Activated naive CD4-positive, alpha-beta T cell treated with anti-CD3 and anti-CD28 coated beads, Interleukin-2, amount 10 ng/mL, durations not matched to agents 7 days and 5 days (primary cell): Measurements from ENCODE around the gene CCDC198.

Source experiments
- CTCF ChIA-PET: fragments of 350-600 bp; sonication (Branson Sonifier 250); formaldehyde crosslinking; loops from one replicate; lab custom pipeline; 2021; ENCODE audit warnings: antibody characterized with exemption; lab: Charles Lee
- DNase-seq: peaks from one replicate; pipeline ENCODE4 v3.0.0-alpha.2; 2020
- H3K27ac Mint-ChIP-seq: one replicate; pipeline ENCODE4 v1.8.0; 2021; ENCODE audit warnings: mild to moderate bottlenecking, moderate library complexity, mixed read lengths
- H3K27me3 Mint-ChIP-seq: one replicate; pipeline ENCODE4 v1.8.0; 2021; ENCODE audit warnings: mild to moderate bottlenecking, mixed read lengths
- H3K36me3 Mint-ChIP-seq: one replicate; pipeline ENCODE4 v1.8.0; 2021; ENCODE audit warnings: mixed read lengths
- H3K4me1 Mint-ChIP-seq: one replicate; pipeline ENCODE4 v1.8.0; 2021; ENCODE audit warnings: mixed read lengths
- H3K4me3 Mint-ChIP-seq: one replicate; pipeline ENCODE4 v1.8.0; 2021; ENCODE audit warnings: mild to moderate bottlenecking, moderate library complexity, mixed read lengths
- H3K9me3 Mint-ChIP-seq: one replicate; pipeline ENCODE4 v1.8.0; 2021; ENCODE audit warnings: mixed read lengths

CCDC198 gene

DNA sequence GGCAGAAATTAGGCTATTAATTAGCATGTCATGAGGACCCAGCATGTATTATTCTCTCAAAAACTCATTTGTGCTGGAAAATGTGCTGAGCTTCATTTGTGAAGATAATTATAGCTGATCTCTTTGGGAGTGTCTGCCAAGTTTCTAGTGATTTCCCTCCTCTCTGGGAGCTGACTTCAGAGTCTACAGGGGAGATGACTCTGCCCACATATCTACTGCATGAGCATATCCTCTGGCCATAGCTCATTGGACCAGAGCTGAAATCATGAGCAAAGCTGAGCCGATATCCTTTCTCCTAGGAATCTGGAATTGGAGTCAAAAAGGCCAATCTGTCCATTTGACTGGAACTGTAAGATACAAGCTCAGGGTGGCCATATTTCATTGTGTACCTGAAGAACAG, 5.9 kb downstream of the CCDC198 start:
- CTCF ChIA-PET: interaction anchor here (0.6 to 1.0 kb wide), 3 partner anchors 25 to 456 kb away, joined by 3 read pairs; no protein-coding TSS in a partner anchor
- H3K27ac Mint-ChIP-seq: no peak overlapping the region
- DNase-seq: no peak

DNA sequence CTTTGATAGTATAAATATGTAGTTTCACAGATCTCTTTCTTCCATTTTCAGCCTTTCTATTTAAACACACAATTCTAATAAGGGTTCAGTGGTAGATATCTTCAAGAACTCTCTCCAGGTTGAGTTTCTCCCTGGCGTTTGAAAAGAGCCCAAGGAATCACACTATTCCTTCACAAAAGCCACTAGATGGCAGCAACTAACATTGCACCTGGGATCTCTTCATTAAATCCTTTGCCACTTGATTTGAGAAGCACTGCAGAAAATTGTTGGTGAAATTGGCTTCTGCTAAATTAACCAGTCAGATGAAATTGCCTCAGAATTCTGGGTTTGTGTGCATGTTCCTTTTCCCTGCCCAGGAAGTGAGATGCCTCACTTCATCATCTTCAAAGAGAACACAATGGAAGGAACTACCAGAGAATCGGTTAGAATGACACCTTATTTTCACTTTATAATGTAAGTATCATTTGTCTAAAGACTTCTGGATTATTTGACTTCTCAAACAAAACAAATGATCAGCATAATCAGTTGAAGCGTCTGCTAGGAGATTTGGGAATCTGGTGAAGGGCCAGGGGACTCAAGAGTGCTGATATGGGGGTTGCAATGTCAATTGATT, 6.8 kb downstream of the CCDC198 start:
- no peak overlapping the region for H3K27ac Mint-ChIP-seq
- no peaks in the 10 kb centered on the region for H3K27me3 Mint-ChIP-seq
- CTCF ChIA-PET: interaction anchor here (0.6 to 1.0 kb wide), 2 partner anchors 26 to 385 kb away, joined by 3 read pairs; no protein-coding TSS in a partner anchor
- no peaks in the 10 kb centered on the region for H3K36me3 Mint-ChIP-seq
- no peaks in the 10 kb centered on the region for H3K9me3 Mint-ChIP-seq
- H3K4me1 Mint-ChIP-seq: no peaks in the 10 kb centered on the region
- H3K4me3 Mint-ChIP-seq: no peak overlapping the region
- DNase-seq: no peak

More for the DNA sequence above, 5.9 kb downstream of the CCDC198 start:
- H3K4me1 Mint-ChIP-seq: no peaks in the 10 kb centered on the region
- no peaks in the 10 kb centered on the region for H3K27me3 Mint-ChIP-seq
- H3K4me3 Mint-ChIP-seq: no peak overlapping the region
- H3K36me3 Mint-ChIP-seq: no peaks in the 10 kb centered on the region
- H3K9me3 Mint-ChIP-seq: no peaks in the 10 kb centered on the region

DNA sequence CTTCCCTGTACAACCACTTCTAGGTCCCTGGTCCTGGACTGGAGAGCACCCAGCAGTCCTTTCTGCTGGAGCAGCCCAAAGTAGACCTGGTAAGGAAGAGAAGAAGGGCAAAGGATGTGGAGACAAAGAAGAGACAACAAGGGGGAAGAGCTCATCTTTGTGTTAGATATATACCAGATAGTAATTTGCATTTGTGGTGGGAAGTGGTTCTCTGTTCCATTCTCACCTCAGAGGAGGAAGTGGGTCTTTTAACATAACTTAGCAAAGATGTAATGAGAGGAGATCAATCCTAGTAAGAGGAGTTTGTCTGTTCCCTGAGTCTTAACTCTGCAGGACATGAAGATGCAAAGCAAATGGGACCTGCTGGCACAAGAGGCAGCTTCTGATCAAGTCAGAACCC, 8.0 kb downstream of the CCDC198 start:
- Mint-ChIP-seq H3K4me1 (no peaks in the 10 kb centered on the region), H3K4me3 (no peak overlapping the region), H3K9me3 (no peaks in the 10 kb centered on the region), H3K27me3 (no peaks in the 10 kb centered on the region), H3K36me3 (no peaks in the 10 kb centered on the region), H3K27ac (no peak overlapping the region)
- no peak for DNase-seq
- CTCF ChIA-PET: no interaction called here

DNA sequence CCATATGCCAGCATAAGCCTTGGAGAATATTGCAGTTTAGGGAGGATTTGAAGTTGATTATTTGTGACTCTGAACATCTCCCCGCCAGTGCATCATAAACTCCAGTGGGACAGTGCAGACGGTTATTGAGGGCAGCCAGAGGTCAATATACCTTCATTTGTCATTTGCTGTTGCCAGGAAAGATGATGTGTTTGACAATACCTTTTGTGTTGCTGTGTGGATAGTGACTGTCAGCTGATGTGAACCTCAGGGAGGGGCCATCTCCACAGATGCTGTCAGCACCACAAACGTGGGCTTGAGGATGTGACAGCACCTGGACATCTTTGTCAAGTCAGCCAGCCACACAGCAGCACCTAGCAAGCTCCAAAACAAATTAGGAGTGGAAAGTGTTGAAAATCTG, 11.5 kb downstream of the CCDC198 start:
- H3K27me3 Mint-ChIP-seq: peaks cover 4% of the 10 kb centered on the region
- no peaks in the 10 kb centered on the region for H3K36me3 Mint-ChIP-seq
- H3K9me3 Mint-ChIP-seq: no peaks in the 10 kb centered on the region
- no peaks in the 10 kb centered on the region for H3K4me1 Mint-ChIP-seq
- CTCF ChIA-PET: no interaction called here
- no peak overlapping the region for H3K4me3 Mint-ChIP-seq
- DNase-seq: no peak
- no peak overlapping the region for H3K27ac Mint-ChIP-seq

DNA sequence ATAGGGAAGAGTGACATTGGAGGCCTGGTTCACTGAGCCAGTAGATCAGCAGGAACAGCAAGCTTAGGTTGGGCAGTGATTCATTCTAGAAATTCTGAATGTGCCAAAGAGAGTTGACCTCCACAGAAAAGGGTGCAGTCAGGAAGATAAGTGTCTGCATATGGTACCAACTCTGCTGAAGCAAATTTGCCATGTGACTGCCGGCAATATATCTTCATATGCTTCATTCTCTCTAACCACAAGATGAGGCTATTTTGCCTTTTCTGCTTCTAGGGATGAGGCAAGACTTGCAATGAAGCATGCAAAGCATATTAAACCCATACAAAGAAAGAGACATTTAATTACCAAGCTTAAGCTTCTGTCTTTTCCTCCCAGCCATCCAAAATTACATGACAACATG, 13.6 kb downstream of the CCDC198 start:
- Mint-ChIP-seq H3K4me3 (no peak overlapping the region), H3K27me3 (peaks cover 4% of the 10 kb centered on the region), H3K4me1 (no peaks in the 10 kb centered on the region), H3K36me3 (no peaks in the 10 kb centered on the region), H3K9me3 (no peaks in the 10 kb centered on the region), H3K27ac (no peak overlapping the region)
- CTCF ChIA-PET: no interaction called here
- no peak for DNase-seq

DNA sequence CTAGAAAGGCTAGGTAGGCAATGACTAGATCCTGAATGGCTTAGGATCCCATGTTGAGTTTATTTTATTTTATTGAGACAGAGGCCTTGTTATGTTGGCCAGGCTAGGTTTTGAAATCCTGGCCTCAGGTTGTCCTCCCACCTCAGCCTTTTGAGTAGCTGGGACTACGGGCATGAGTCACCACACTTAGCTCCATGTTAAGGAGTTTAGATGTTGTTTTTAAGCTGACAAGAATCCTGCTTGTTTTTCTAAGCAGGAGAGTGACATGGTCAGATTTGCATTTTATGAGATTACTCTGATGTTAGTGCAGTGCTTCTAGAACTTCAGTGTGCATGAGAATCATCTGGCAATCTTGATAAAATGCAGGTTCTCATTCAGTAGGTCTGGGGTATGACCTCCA, 14.5 kb downstream of the CCDC198 start:
- DNase-seq: no peak

DNA sequence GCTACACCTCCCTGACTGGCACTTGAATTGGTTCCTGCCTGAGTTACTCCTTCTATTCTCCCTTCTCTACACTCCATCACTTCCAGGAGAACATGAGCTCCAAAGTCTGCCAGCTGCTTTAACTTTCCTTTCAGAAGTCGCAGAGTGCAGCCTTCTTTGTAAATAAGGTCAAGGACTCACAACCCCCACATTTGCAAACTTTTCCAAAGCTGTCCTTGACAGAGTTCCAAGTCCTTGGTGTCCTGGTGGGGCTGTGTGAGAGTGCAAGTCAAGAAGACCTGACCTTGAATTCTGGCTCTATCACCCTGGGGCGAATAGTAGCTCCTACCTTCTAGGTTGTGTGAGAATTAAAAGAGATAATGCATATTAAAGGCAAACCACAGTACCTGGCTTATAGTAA, 15.6 kb downstream of the CCDC198 start:
- H3K4me3 Mint-ChIP-seq: no peak overlapping the region
- H3K4me1 Mint-ChIP-seq: no peaks in the 10 kb centered on the region
- no peak for DNase-seq
- peaks cover 4% of the 10 kb centered on the region for H3K27me3 Mint-ChIP-seq
- no peak overlapping the region for H3K27ac Mint-ChIP-seq
- H3K9me3 Mint-ChIP-seq: no peaks in the 10 kb centered on the region
- no peaks in the 10 kb centered on the region for H3K36me3 Mint-ChIP-seq
- CTCF ChIA-PET: no interaction called here

More for the DNA sequence above, 14.5 kb downstream of the CCDC198 start:
- no peaks in the 10 kb centered on the region for H3K4me1 Mint-ChIP-seq
- no peaks in the 10 kb centered on the region for H3K9me3 Mint-ChIP-seq
- no peak overlapping the region for H3K4me3 Mint-ChIP-seq
- H3K27me3 Mint-ChIP-seq: peaks cover 4% of the 10 kb centered on the region
- H3K36me3 Mint-ChIP-seq: no peaks in the 10 kb centered on the region
- CTCF ChIA-PET: no interaction called here
- H3K27ac Mint-ChIP-seq: no peak overlapping the region

DNA sequence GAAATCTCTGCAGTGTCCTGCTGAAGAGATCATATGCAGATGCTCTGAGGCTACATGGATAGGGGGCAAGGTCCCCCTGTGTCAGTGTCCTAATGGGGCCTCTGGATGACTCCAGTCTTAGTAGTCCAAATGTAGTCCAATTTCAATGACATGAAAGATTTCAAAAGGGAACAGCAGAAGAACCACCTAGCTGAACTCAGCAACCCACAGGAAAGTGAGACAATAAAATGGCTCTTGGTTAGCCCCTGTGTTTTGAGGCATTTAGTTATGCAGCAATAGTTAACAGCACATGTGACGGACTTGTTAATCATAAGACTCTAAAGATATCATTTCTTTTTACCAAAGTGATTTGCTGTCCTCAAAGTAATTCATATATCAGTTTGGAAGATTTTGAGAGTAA, 22.7 kb downstream of the CCDC198 start:
- no peaks in the 10 kb centered on the region for H3K9me3 Mint-ChIP-seq
- CTCF ChIA-PET: no interaction called here
- H3K36me3 Mint-ChIP-seq: no peaks in the 10 kb centered on the region
- no peaks in the 10 kb centered on the region for H3K4me1 Mint-ChIP-seq
- no peak overlapping the region for H3K27ac Mint-ChIP-seq
- H3K27me3 Mint-ChIP-seq: no peaks in the 10 kb centered on the region
- DNase-seq: no peak
- no peak overlapping the region for H3K4me3 Mint-ChIP-seq

DNA sequence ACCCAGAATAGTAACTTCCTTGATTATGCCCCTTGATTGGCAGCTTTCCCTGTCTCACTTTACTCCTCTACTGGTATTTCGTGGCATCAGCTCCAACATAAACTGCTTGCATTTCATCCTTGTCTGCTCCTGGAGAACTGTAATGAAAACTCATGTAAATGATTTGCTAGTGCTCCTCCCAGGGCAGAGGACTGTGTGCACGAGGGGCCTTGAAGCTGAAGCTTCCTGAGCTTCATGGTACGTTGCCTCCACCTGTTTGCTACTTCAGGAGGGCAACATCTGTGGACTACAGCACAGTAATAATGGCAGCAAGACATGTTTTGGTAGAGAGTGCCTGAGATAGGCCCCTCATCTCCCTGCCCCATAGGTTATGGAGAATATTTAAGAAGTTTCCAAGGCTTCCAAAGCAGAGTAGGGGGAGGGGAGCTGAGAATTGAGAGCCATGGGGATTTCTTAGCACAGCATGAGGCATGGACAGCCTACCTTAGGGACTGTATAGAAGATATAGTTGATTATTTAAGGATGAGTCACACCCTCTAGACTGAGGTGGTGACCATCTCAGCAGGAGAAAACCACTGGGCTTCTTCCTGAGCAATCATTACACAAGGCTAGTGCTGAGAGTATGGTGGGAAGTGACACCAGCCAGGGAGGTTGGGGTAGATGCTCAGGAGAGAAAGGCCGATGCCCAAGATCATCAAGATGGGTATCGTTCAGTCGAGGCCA, 29.5 kb downstream of the CCDC198 start:
- Mint-ChIP-seq H3K9me3 (no peaks in the 10 kb centered on the region), H3K27ac (no peak overlapping the region), H3K36me3 (no peaks in the 10 kb centered on the region), H3K27me3 (no peaks in the 10 kb centered on the region), H3K4me1 (no peaks in the 10 kb centered on the region), H3K4me3 (no peak overlapping the region)
- CTCF ChIA-PET: no interaction called here
- DNase-seq: no peak

DNA sequence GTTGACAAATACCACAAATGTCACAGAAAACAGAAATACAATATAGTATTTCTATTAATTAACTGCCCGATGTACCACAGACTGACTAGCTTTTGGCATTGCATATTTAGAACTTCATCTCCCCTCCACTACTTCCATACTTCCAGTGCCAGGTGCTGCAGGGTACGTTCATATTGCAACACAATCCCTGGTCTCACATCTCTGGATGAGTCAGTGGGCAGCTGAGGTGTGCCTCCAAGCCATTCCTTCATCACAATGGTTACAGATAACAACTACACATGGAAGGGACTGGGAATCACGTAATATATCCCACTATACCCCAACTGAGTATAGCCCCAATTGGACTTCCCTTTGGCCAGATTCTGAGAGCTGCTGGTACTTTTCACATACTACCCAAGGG, 31.1 kb downstream of the CCDC198 start:
- H3K27ac Mint-ChIP-seq: no peak overlapping the region
- no peaks in the 10 kb centered on the region for H3K4me1 Mint-ChIP-seq
- no peak overlapping the region for H3K4me3 Mint-ChIP-seq
- DNase-seq: no peak
- CTCF ChIA-PET: no interaction called here
- no peaks in the 10 kb centered on the region for H3K9me3 Mint-ChIP-seq
- H3K36me3 Mint-ChIP-seq: no peaks in the 10 kb centered on the region
- no peaks in the 10 kb centered on the region for H3K27me3 Mint-ChIP-seq

DNA sequence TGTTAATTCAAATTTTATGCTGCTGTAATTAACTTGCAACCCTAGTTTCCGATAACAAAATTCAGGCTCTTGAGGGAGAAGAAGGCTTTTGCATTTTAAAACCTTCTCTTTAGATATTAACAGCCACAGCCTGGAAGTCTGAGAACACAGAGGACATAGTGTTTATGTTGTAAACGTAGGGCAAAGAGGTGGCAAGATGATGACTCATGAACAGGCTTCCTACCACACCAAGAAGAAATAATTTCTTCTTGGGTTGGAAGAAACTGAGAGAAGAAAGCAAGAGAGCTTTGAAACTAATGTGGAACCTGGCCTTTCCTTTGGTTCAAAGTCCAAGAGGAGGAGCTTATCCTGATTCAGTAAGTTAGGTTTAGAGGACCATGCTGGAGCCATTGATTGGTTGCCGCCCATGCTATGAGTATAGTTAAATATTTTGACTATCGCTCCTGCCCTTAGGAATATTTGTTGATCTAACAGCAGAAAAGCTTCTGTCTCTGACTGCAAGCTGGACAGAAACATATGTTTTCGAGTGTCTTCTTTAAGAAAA, 31.8 kb downstream of the CCDC198 start:
- no peaks in the 10 kb centered on the region for H3K9me3 Mint-ChIP-seq
- H3K4me1 Mint-ChIP-seq: no peaks in the 10 kb centered on the region
- CTCF ChIA-PET: no interaction called here
- no peaks in the 10 kb centered on the region for H3K36me3 Mint-ChIP-seq
- H3K4me3 Mint-ChIP-seq: no peak overlapping the region
- no peak overlapping the region for H3K27ac Mint-ChIP-seq
- H3K27me3 Mint-ChIP-seq: no peaks in the 10 kb centered on the region
- no peak for DNase-seq

DNA sequence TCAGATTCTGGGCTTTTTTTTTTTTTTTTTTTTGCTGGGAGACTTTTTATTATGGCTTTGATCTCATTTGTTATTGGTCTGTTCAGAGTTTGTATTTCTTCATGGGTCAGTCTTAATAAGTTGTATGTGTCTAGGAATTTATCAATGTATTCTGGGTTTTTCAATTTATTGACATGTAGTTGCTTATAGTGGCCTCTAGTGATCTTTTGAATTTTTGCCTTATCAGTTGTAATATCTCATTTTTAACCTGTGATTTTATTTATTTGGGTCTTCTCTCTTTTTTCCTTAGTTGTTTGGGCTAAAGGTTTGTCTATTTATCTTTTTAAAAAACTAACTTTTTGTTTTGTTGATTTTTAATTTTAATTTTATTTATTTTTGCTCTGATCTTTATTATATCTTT, 57.7 kb downstream of the CCDC198 start:
- Mint-ChIP-seq H3K4me1 (no peaks in the 10 kb centered on the region), H3K27ac (no peak overlapping the region), H3K4me3 (no peak overlapping the region), H3K9me3 (no peaks in the 10 kb centered on the region), H3K36me3 (no peaks in the 10 kb centered on the region), H3K27me3 (no peaks in the 10 kb centered on the region)
- CTCF ChIA-PET: no interaction called here
- DNase-seq: no peak

DNA sequence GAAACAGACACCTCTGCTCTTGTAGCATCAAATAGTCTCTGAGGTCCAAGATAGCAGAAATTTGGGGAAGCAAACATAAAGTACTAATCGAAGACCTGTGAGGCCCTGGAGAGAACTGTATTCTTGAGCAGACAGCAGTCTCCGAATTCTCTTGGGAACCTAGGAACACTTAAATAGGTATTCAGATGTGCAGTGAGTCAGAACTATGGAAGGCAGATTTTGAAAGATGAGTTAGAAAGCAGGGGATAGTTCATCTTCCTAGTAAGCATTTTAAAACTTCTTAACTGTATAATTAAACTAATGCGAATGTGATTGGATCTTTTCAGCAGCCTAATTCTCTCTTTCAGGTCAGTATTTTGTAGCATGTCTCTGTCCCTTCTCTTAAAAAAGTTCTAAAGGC, 72.7 kb downstream of the CCDC198 start:
- H3K36me3 Mint-ChIP-seq: no peaks in the 10 kb centered on the region
- no peaks in the 10 kb centered on the region for H3K9me3 Mint-ChIP-seq
- no peaks in the 10 kb centered on the region for H3K4me1 Mint-ChIP-seq
- no peak overlapping the region for H3K4me3 Mint-ChIP-seq
- H3K27ac Mint-ChIP-seq: no peak overlapping the region
- DNase-seq: no peak
- CTCF ChIA-PET: no interaction called here
- H3K27me3 Mint-ChIP-seq: no peaks in the 10 kb centered on the region

DNA sequence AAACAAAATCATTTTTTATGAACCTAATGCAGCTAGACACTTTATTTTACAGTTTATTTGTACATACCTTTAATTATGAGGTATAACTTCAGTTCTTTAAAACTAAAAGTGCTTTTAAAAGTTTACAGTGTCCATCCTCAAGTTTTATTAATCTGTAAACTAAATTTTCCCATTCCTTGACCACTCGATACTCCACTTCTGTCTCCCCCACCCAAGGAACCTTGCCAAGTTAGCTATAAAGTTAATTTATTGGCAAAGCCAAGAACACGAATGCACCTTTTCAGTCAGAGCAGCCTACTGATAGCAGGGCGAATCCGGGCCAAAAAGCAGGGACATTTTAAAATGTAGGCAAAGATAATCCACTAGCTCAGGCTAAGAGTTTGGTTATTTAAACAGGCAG, 73.6 kb downstream of the CCDC198 start:
- CTCF ChIA-PET: no interaction called here
- Mint-ChIP-seq H3K9me3 (no peaks in the 10 kb centered on the region), H3K27me3 (no peaks in the 10 kb centered on the region), H3K4me1 (no peaks in the 10 kb centered on the region), H3K4me3 (no peak overlapping the region), H3K36me3 (no peaks in the 10 kb centered on the region), H3K27ac (no peak overlapping the region)
- no peak for DNase-seq
